ENCODE results near the gene ZRANB2. TPM values are rescaled to one million over a fixed set of nuclear protein-coding genes. Genes with fewer than 3 reads are reported as not detected.

ZRANB2 gene
- total and polyA plus RNA-seq, 2 experiments from 2014 or later, result 63.3 to 69.8 TPM

DNA sequence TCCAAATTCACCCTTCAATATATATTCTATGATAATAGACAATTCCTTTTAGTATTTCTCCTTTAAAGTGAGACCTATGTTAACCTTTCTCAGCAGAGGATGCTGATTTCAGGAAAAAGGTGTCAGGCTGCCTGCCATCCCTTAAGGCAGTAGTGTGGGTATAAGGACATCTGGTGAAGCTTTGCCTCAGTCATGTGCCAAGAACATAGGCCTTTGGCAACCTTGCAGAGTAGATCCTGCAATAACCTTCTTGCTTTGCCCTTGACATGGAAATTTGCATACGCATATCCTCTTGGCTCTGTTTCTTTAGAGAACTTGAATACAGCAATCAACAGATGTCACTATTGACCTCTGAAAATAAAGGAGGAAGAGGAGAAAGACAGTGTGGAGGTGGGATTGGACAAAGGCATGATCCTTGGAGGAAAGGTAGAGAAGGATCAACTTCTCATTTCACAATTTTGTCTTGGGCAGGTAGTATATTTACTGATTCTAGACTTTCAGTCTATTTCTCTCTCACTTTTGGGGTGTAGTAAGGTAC lies 21.1 kb upstream of the ZRANB2 start:
- Histone ChIP-seq H3K9me2 (replicated peaks; ENCODE audit: insufficient read depth) (no peaks in the 10 kb centered on the region), H3K9me3 (ENCODE audit: low read depth) (no peaks in the 10 kb centered on the region), H3K27me3 (no peaks in the 10 kb centered on the region), H3K79me2 (no peaks in the 10 kb centered on the region), H2AFZ (no peak overlapping the region), H3K4me2 (no peak overlapping the region), H3K4me1 (ENCODE audit: insufficient read depth) (no peaks in the 10 kb centered on the region), H4K20me1 (ENCODE audit: insufficient read depth, poor library complexity, severe bottlenecking) (no peaks in the 10 kb centered on the region), H3K27ac (no peak overlapping the region), H3K36me3 (replicated peaks; ENCODE audit: insufficient read depth, low read depth) (no peaks in the 10 kb centered on the region), H3K4me3 (no peak overlapping the region)
- TF ChIP-seq, protein P1, sequence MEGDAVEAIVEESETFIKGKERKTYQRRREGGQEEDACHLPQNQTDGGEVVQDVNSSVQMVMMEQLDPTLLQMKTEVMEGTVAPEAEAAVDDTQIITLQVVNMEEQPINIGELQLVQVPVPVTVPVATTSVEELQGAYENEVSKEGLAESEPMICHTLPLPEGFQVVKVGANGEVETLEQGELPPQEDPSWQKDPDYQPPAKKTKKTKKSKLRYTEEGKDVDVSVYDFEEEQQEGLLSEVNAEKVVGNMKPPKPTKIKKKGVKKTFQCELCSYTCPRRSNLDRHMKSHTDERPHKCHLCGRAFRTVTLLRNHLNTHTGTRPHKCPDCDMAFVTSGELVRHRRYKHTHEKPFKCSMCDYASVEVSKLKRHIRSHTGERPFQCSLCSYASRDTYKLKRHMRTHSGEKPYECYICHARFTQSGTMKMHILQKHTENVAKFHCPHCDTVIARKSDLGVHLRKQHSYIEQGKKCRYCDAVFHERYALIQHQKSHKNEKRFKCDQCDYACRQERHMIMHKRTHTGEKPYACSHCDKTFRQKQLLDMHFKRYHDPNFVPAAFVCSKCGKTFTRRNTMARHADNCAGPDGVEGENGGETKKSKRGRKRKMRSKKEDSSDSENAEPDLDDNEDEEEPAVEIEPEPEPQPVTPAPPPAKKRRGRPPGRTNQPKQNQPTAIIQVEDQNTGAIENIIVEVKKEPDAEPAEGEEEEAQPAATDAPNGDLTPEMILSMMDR (IDR thresholded peaks at IDR 0.05; ENCODE audit: poor library complexity), result no peak
- no peak for TF ChIP-seq EZH2 (IDR thresholded peaks at IDR 0.05; ENCODE audit: borderline replicate concordance)
- no peak for TF ChIP-seq EZH2phosphoT487 (IDR thresholded peaks at IDR 0.05; ENCODE audit: low read depth, severe bottlenecking, unreplicated experiment)
- DNase-seq (ENCODE audit: low spot score), result no peak
- WGBS (ENCODE audit: low lambda C conversion rate, missing lambda C conversion rate), result 100% methylated on average over 1 of the region's 1 CpG

- no peaks in the 10 kb centered on the region for H4K20me1 ChIP-seq (ENCODE audit: insufficient read depth, poor library complexity, severe bottlenecking)
- H3K9me3 ChIP-seq (ENCODE audit: low read depth), result no peaks in the 10 kb centered on the region
- no peak overlapping the region for H3K27ac ChIP-seq
- no peak overlapping the region for H3K4me3 ChIP-seq
- H3K36me3 ChIP-seq (replicated peaks; ENCODE audit: insufficient read depth, low read depth), result no peaks in the 10 kb centered on the region
- no peak for DNase-seq (ENCODE audit: low spot score)
- no peaks in the 10 kb centered on the region for H3K4me1 ChIP-seq (ENCODE audit: insufficient read depth)
- no peaks in the 10 kb centered on the region for H3K79me2 ChIP-seq
- H3K4me2 ChIP-seq, result no peak overlapping the region
- H3K27me3 ChIP-seq, result no peaks in the 10 kb centered on the region
- H2AFZ ChIP-seq, result no peak overlapping the region
- TF ChIP-seq EZH2 (IDR thresholded peaks at IDR 0.05; ENCODE audit: borderline replicate concordance), result no peak
- TF ChIP-seq EZH2phosphoT487 (IDR thresholded peaks at IDR 0.05; ENCODE audit: low read depth, severe bottlenecking, unreplicated experiment), result no peak
- TF ChIP-seq, protein P1 (IDR thresholded peaks at IDR 0.05; ENCODE audit: poor library complexity), result no peak
- H3K9me2 ChIP-seq (replicated peaks; ENCODE audit: insufficient read depth), result no peaks in the 10 kb centered on the region
- 92% methylated on average over 1 of the region's 1 CpG for WGBS (ENCODE audit: low lambda C conversion rate, missing lambda C conversion rate)
These were observed 16.6 kb upstream of the ZRANB2 start for GRCh38 chr1:71097428-71097827.

- Histone ChIP-seq H3K9me3 (ENCODE audit: low read depth) (no peaks in the 10 kb centered on the region), H3K9me2 (replicated peaks; ENCODE audit: insufficient read depth) (no peaks in the 10 kb centered on the region), H3K4me3 (no peak overlapping the region), H3K27me3 (no peaks in the 10 kb centered on the region), H3K79me2 (no peaks in the 10 kb centered on the region), H3K36me3 (replicated peaks; ENCODE audit: insufficient read depth, low read depth) (no peaks in the 10 kb centered on the region), H3K4me1 (ENCODE audit: insufficient read depth) (no peaks in the 10 kb centered on the region), H3K27ac (no peak overlapping the region), H2AFZ (no peak overlapping the region), H4K20me1 (ENCODE audit: insufficient read depth, poor library complexity, severe bottlenecking) (no peaks in the 10 kb centered on the region), H3K4me2 (no peak overlapping the region)
- 86% methylated on average over 2 of the region's 2 CpGs for WGBS (ENCODE audit: low lambda C conversion rate, missing lambda C conversion rate)
- no peak for TF ChIP-seq EZH2phosphoT487 (IDR thresholded peaks at IDR 0.05; ENCODE audit: low read depth, severe bottlenecking, unreplicated experiment)
- DNase-seq (ENCODE audit: low spot score), result no peak
These were observed 14.1 kb upstream of the ZRANB2 start for GRCh38 chr1:71094913-71095312.

DNA sequence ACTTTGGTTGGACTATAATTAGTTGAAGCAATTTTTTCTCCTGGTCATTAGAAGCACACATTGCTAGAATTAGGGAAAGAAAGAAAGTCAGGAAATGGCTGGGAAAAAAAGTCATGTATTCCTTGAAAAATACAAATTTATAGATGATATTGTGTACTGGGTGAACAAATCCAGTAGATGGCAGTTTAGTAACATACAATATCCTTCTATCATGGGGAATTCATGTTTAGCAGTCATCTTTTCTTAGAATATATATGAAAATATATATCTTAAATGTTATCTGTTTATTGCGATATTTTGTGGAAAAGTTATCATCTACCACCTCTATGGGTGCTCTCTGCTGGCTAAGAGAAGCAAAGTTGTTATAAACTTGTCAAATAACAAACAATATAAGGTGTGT lies 13.1 kb upstream of the ZRANB2 start:
- Histone ChIP-seq H3K27ac (no peak overlapping the region), H3K4me3 (no peak overlapping the region), H2AFZ (no peak overlapping the region), H4K20me1 (ENCODE audit: insufficient read depth, poor library complexity, severe bottlenecking) (no peaks in the 10 kb centered on the region), H3K4me1 (ENCODE audit: insufficient read depth) (no peaks in the 10 kb centered on the region), H3K27me3 (no peaks in the 10 kb centered on the region), H3K9me3 (ENCODE audit: low read depth) (no peaks in the 10 kb centered on the region), H3K4me2 (no peak overlapping the region), H3K9me2 (replicated peaks; ENCODE audit: insufficient read depth) (no peaks in the 10 kb centered on the region), H3K36me3 (replicated peaks; ENCODE audit: insufficient read depth, low read depth) (no peaks in the 10 kb centered on the region), H3K79me2 (no peaks in the 10 kb centered on the region)
- WGBS (ENCODE audit: low lambda C conversion rate, missing lambda C conversion rate), result 85% methylated on average over 1 of the region's 1 CpG
- DNase-seq (ENCODE audit: low spot score), result no peak
- no peak for TF ChIP-seq EZH2 (IDR thresholded peaks at IDR 0.05; ENCODE audit: borderline replicate concordance)
- TF ChIP-seq, protein P1 (IDR thresholded peaks at IDR 0.05; ENCODE audit: poor library complexity), result peak; percentile 59

All from hepatocyte (in vitro differentiated cells).